ENCODE results near the gene ASTN1.

Gene ASTN1

GRCh38 chr1:177164380-177165068 lies at the start of gene ASTN1:
TSS of gene ASTN1 (minus strand) at chr1:177164712. CDS start at chr1:177164676, 36 bp downstream.
- DNase-seq = no peak

- no peak for DNase-seq
Measured at GRCh38 chr1:177211231-177211630, 46.7 kb upstream of the ASTN1 start.

GRCh38 chr1:177210071-177210470 lies 45.6 kb upstream of the ASTN1 start:
- no peak for DNase-seq

GRCh38 chr1:177209357-177209756 lies 44.8 kb upstream of the ASTN1 start:
- DNase-seq = no peak

- no peak for DNase-seq
Measured at GRCh38 chr1:177208920-177209319, 44.4 kb upstream of the ASTN1 start.

- no peak for DNase-seq
Measured at GRCh38 chr1:177206831-177207355, 42.4 kb upstream of the ASTN1 start.

- DNase-seq = no peak
Measured at GRCh38 chr1:177200290-177200689, 35.8 kb upstream of the ASTN1 start.

- no peak for DNase-seq
Measured at GRCh38 chr1:177198243-177198642, 33.7 kb upstream of the ASTN1 start.

- no peak for DNase-seq
Measured at GRCh38 chr1:177190308-177190970, 25.9 kb upstream of the ASTN1 start.

GRCh38 chr1:177186639-177187038 lies 22.1 kb upstream of the ASTN1 start:
- DNase-seq = no peak

- DNase-seq = no peak
Measured at GRCh38 chr1:177185209-177185608, 20.7 kb upstream of the ASTN1 start.

GRCh38 chr1:177183836-177184235 lies 19.3 kb upstream of the ASTN1 start:
- no peak for DNase-seq

- no peak for DNase-seq
Measured at GRCh38 chr1:177181631-177182291, 17.2 kb upstream of the ASTN1 start.

- DNase-seq = no peak
Measured at GRCh38 chr1:177181280-177181630, 16.7 kb upstream of the ASTN1 start.

- no peak for DNase-seq
Measured at GRCh38 chr1:177174921-177175634, 10.6 kb upstream of the ASTN1 start.

- DNase-seq = no peak
Measured at GRCh38 chr1:177173976-177174375, 9.5 kb upstream of the ASTN1 start.

- no peak for DNase-seq
Measured at GRCh38 chr1:177172866-177173265, 8.4 kb upstream of the ASTN1 start.

- DNase-seq = no peak
Measured at GRCh38 chr1:177172272-177172671, 7.8 kb upstream of the ASTN1 start.

- DNase-seq = no peak
Measured at GRCh38 chr1:177171536-177172123, 7.1 kb upstream of the ASTN1 start.

- DNase-seq = peak; percentile 26
Measured at GRCh38 chr1:177170756-177171535, 6.4 kb upstream of the ASTN1 start, which contains the start of gene BRINP2. TSS of gene BRINP2 (plus strand) at chr1:177170958. CDS start at chr1:177229877, 58,919 bp downstream.

GRCh38 chr1:177165069-177165439 lies 542 bp upstream of the ASTN1 start:
- no peak for DNase-seq

- DNase-seq = no peak
Measured at GRCh38 chr1:177163844-177164379, 600 bp downstream of the ASTN1 start.

All from NCI-H1436 treated with DMSO at 0.1 percent for 48 hours (cell line).